Peyer's patch (tissue), 4 donors: ENCODE data around the gene CTLA4.

Experiments
- POLR2A ChIP-seq, 2 donors: fragments of 450-650 bp; IDR thresholded peaks; one replicate each; pipeline ENCODE4 v1.5.1; 2017; ENCODE audit warnings: antibody characterized with exemption in 2 of 2, mild to moderate bottlenecking in 2 of 2, moderate library complexity in 2 of 2
- TF ChIP-seq, protein P1 (sequence below), 6 experiments: fragments of 450-650 bp in 4 of 6; fragments of 200-600 bp in 2 of 6; sonication (generic) in 1 of 6; IDR thresholded peaks; one replicate each; pipeline ENCODE4 v1.5.1; 2017 to 2019; ENCODE audit warnings: antibody characterized with exemption in 6 of 6, mild to moderate bottlenecking in 3 of 6, moderate library complexity in 1 of 6

DNA sequence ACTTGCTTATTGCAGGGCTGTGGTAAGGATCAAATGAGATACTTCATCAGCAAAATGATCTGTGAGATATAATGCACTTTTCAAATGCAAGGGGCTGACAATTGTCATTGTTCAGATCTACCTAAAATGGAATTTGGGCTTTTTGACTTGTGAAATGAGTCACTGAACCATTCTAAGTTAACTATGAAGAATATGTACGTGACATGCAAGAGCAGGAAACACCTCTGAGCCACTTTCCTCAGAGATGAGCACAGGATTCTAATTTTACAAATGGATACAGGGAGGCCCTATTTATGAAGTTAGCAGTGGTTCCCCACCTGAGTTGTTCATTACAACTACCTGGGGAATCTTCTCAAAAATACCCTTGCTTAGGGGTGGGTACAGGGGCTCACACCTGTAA lies 26.7 kb downstream of the CTLA4 start:
- TF ChIP-seq, protein P1, sequence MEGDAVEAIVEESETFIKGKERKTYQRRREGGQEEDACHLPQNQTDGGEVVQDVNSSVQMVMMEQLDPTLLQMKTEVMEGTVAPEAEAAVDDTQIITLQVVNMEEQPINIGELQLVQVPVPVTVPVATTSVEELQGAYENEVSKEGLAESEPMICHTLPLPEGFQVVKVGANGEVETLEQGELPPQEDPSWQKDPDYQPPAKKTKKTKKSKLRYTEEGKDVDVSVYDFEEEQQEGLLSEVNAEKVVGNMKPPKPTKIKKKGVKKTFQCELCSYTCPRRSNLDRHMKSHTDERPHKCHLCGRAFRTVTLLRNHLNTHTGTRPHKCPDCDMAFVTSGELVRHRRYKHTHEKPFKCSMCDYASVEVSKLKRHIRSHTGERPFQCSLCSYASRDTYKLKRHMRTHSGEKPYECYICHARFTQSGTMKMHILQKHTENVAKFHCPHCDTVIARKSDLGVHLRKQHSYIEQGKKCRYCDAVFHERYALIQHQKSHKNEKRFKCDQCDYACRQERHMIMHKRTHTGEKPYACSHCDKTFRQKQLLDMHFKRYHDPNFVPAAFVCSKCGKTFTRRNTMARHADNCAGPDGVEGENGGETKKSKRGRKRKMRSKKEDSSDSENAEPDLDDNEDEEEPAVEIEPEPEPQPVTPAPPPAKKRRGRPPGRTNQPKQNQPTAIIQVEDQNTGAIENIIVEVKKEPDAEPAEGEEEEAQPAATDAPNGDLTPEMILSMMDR (IDR thresholded peaks at IDR 0.05), result no peak
- TF ChIP-seq POLR2A (IDR thresholded peaks at IDR 0.05), result no peak
